Measurements from ENCODE around the gene TMEM247.

TMEM247 gene

DNA sequence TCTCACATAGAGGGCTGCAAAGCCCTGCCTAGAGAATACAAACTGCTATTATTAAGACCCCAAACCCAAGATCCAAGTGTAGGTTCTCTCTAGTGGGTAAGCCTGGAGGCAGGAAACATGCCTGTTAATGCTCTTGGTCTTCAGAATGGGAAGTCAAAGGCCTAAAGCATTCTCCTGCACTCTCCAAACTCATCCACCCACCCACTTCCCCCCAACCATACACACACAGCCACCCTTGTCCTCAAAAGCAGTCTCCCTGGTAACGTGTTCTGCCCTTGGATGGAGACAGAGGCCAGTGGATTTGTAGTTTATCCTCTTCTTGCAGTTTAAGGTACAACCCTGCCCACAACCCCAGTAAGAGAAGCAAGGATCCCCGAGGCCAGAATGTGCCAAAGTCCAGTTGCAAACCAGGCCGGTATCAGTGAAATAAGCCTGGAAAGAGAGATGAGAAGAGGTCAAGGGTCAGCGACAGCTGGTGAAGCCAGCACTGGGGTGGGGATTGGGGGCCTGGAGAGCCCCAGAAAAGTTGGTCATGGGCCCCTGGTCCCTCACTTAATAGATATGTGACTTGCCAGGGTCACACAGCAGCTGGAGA lies 23.0 kb downstream of the TMEM247 start:
- TF ChIP-seq, protein P1, sequence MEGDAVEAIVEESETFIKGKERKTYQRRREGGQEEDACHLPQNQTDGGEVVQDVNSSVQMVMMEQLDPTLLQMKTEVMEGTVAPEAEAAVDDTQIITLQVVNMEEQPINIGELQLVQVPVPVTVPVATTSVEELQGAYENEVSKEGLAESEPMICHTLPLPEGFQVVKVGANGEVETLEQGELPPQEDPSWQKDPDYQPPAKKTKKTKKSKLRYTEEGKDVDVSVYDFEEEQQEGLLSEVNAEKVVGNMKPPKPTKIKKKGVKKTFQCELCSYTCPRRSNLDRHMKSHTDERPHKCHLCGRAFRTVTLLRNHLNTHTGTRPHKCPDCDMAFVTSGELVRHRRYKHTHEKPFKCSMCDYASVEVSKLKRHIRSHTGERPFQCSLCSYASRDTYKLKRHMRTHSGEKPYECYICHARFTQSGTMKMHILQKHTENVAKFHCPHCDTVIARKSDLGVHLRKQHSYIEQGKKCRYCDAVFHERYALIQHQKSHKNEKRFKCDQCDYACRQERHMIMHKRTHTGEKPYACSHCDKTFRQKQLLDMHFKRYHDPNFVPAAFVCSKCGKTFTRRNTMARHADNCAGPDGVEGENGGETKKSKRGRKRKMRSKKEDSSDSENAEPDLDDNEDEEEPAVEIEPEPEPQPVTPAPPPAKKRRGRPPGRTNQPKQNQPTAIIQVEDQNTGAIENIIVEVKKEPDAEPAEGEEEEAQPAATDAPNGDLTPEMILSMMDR (IDR thresholded peaks at IDR 0.05; ENCODE audit: extremely low read depth, missing control alignments) = no peak

DNA sequence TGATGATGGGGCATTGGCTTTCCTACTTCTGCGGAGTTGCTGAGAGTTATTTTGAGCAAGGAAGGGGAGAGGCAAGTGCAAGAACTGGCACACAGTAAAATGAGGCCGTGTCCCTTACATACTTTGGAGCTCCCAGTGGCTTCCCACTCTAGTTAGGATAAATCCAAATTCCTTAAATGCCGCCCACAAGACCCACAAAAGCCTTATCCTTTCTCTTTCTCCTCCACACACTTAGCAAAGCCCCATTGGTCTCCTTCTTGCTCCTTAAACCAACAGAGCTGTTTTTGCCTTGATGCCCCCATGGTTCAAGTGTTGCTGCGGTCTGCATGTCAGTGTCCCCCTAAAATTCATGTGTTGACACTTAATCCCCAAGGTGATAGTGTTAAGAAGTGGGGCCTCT lies 24.3 kb downstream of the TMEM247 start:
- TF ChIP-seq, protein P1 (IDR thresholded peaks at IDR 0.05; ENCODE audit: extremely low read depth, missing control alignments) = no peak
- DNase-seq (ENCODE audit: low spot score) = no peak

More for the DNA sequence above, 23.0 kb downstream of the TMEM247 start:
- no peak for DNase-seq (ENCODE audit: low spot score)

DNA sequence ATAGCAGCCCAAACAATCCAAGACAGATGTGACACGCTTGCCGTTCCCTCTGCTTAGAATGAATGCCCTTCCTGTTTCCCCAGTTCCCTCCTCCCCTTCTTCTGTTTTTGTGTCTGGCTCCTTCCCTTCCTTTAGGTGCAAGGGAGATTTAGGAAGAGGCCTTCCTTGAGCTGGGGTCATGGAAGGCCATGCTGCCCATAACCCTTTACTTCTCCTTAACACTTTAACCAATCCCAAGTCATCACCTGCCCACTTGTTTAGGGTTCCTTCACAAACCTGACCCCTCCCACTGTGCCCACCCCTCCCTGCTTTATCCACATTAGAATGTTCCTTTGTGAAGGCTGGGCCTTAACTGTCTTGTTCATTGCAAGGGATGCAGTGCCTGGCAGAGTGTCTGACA lies 24.9 kb downstream of the TMEM247 start:
- DNase-seq (ENCODE audit: low spot score) = no peak
- TF ChIP-seq, protein P1 (IDR thresholded peaks at IDR 0.05; ENCODE audit: extremely low read depth, missing control alignments) = no peak

DNA sequence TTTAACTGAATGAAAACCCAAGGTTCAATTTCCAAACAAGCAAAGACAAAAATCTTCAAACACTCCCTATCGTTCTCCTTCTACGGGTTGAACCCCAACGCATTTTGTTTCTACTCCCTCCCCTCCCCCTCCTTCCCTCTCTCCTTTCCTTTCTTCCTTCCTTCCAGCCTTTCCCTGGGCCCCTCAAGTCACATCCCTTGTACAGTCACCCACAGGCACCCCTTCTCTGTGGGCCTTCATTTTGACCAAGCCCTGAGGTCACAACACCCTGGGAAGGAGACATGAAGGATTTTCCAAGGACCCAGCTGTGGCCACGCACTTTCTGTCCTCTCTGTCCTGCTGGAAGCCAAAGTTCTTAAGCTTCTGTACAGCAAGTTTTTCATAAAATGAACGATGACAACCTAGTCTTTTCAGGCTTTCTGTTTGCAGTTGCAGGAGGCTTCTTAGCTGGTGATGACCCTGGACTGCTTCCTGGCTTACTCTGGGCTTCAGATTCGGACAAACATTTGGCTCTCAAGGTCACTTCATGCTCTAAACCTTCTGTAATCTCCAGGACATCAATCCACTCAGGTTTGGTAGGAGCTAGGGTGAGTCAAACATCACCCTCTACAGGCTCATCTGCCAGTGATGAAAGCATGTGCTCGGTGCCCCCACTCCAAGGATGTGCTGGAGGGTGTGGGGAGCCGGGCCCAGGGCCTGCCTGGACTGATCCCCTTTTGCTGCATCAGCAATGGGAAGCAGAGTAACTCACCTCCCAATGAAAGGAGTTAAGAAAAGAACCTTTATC lies 25.5 kb downstream of the TMEM247 start:
- TF ChIP-seq, protein P1 (IDR thresholded peaks at IDR 0.05; ENCODE audit: extremely low read depth, missing control alignments) = no peak
- no peak for DNase-seq (ENCODE audit: low spot score)

DNA sequence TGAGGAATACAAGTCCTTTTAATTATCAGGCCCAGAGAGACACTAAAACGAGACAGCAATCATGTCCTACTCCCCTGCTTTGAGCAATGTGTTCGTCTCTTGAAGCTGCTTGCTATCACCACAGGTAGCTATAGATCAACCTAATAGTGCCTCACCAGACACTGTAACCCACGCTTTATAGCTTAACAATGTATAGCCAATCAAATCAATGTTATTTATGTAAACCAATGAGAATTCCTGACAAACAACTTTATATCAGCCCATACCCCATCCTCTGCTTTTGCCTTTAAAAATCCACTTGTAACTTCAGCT lies 26.1 kb downstream of the TMEM247 start:
- TF ChIP-seq, protein P1 (IDR thresholded peaks at IDR 0.05; ENCODE audit: extremely low read depth, missing control alignments) = no peak
- DNase-seq (ENCODE audit: low spot score) = no peak

DNA sequence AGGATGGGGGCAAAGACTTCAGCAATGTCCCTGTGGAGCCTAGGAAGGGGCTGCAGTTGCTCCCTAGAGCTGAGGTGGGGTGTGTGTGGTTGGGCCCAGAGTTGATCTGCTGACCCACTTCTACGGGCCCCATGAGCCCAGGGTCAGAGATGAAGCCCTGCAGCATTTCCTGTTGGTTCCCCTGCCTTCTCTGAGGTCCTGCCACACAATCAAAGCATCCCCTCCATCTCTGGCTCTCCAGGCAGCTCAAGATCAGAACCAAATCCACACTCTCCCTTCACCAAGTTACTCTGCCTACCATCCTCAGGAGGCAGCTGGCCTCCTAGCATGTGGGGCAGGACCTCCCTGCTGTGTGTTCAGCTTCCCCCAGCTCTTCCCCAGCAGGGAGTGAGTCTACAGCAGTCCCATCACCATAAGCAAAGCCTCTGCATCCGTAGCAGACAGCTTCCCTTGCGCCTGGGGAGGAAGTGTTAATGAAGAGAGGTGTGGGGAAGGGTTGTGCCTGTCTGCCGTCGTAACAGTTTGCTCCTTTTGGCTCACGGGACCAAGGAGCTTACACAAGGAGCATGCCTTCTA lies 26.9 kb downstream of the TMEM247 start:
- no peak for DNase-seq (ENCODE audit: low spot score)
- TF ChIP-seq, protein P1 (IDR thresholded peaks at IDR 0.05; ENCODE audit: extremely low read depth, missing control alignments) = no peak

DNA sequence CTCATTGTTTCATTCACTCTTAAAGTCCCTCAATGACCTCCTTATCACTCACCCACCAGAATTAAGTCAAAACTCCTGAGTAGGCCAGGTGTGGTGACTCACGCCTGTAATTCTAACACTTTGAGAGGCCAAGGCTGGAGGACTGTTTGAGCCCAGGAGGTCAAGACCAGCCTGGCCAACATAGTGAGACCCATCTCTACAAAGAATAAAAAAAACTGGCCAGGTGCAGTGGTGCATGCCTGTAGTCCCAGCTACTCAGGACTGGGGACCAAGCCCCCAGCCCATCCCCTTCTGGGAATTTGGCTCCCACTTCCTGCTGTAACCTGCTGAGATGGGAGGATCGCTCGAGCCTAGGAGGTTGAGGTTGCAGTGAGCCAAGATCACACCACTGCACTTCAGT lies 28.9 kb downstream of the TMEM247 start:
- DNase-seq (ENCODE audit: low spot score) = no peak
- TF ChIP-seq, protein P1 (IDR thresholded peaks at IDR 0.05; ENCODE audit: extremely low read depth, missing control alignments) = no peak
